Stimulated activated naive B cell treated with anti-CD40 and anti-IgM and Interleukin-4, amounts not matched to agents 10 μg/mL and 1 μg/mL and 100 μg/mL, for 72 hours (primary cell): ENCODE results near the gene DNAJC11.

Source experiments
- ATAC-seq, 2 donors: fragments of 150-1000 bp; cut with Tn5 transposase; replicated peaks; 2 replicates each; pipeline ENCODE4 v1.10.0; 2021; ENCODE audit warnings: moderate library complexity in 1 of 2
- DNase-seq: peaks from one replicate; pipeline ENCODE4 v3.0.0; 2021
- H3K27ac Mint-ChIP-seq: one replicate; pipeline ENCODE4 v1.8.0; 2022; ENCODE audit warnings: mild to moderate bottlenecking, mixed read lengths
- H3K27me3 Mint-ChIP-seq, 2 donors: one replicate each; pipeline ENCODE4 v1.8.0; 2022; ENCODE audit warnings: mixed read lengths in 2 of 2
- H3K36me3 Mint-ChIP-seq, 2 donors: one replicate each; pipeline ENCODE4 v1.8.0; 2022; ENCODE audit warnings: mixed read lengths in 2 of 2, mild to moderate bottlenecking in 1 of 2
- H3K4me1 Mint-ChIP-seq, 2 donors: one replicate each; pipeline ENCODE4 v1.8.0; 2022; ENCODE audit warnings: mixed read lengths in 2 of 2, mild to moderate bottlenecking in 1 of 2
- H3K4me3 Mint-ChIP-seq, 2 donors: one replicate each; pipeline ENCODE4 v1.8.0; 2022; ENCODE audit warnings: mild to moderate bottlenecking in 2 of 2, mixed read lengths in 2 of 2, moderate library complexity in 1 of 2
- H3K9me3 Mint-ChIP-seq, 2 donors: one replicate each; pipeline ENCODE4 v1.8.0; 2022; ENCODE audit warnings: mixed read lengths in 2 of 2, mild to moderate bottlenecking in 1 of 2

The DNAJC11 gene

GRCh38 chr1:6632588-6633514 is 68.8 kb downstream of the DNAJC11 start:
- Mint-ChIP-seq H3K27ac (peak overlapping the region; percentile 69), H3K36me3 (peaks cover 31 to 51% of the 10 kb centered on the region in 2 donors), H3K27me3 (no peaks in the 10 kb centered on the region), H3K4me3 (no peak overlapping the region), H3K4me1 (peaks cover 6 to 12% of the 10 kb centered on the region in 2 donors), H3K9me3 (no peaks in the 10 kb centered on the region)
- ATAC-seq = no peak
- no peak for DNase-seq

GRCh38 chr1:6631058-6631457 is 70.6 kb downstream of the DNAJC11 start:
- Mint-ChIP-seq H3K36me3 (peaks cover 32 to 54% of the 10 kb centered on the region in 2 donors), H3K27me3 (no peaks in the 10 kb centered on the region), H3K9me3 (no peaks in the 10 kb centered on the region), H3K4me3 (no peak overlapping the region), H3K4me1 (peaks cover 19 to 30% of the 10 kb centered on the region in 2 donors), H3K27ac (no peak overlapping the region)
- DNase-seq (no peak), ATAC-seq (no peak)

DNA sequence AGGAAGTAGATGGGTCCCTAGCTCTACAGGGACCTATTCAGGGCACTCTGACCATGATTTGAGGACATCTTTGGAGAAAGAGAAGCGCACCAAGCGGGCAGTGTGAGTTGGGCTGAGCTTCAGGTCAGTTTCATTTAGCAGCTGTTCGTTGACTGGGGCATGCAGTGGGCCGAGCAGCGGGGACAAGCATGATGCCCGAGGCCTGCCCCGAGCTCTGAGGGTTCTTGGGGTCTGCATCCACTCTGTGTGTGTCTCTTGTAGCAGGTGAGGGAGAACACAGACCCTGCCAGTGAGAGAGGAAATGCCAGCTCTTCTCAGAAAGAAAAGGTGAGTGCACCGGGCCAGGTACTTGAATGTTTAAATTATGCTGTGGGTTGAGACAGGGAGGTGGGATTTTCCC is 71.6 kb downstream of the DNAJC11 start:
- H3K4me1 Mint-ChIP-seq = peaks cover 18 to 34% of the 10 kb centered on the region in 2 donors
- H3K27ac Mint-ChIP-seq = peak overlapping the region; percentile 14
- DNase-seq = no peak
- no peaks in the 10 kb centered on the region for H3K27me3 Mint-ChIP-seq
- peaks cover 33 to 49% of the 10 kb centered on the region in 2 donors for H3K36me3 Mint-ChIP-seq
- no peaks in the 10 kb centered on the region for H3K9me3 Mint-ChIP-seq
- ATAC-seq = no peak
- no peak overlapping the region for H3K4me3 Mint-ChIP-seq

DNA sequence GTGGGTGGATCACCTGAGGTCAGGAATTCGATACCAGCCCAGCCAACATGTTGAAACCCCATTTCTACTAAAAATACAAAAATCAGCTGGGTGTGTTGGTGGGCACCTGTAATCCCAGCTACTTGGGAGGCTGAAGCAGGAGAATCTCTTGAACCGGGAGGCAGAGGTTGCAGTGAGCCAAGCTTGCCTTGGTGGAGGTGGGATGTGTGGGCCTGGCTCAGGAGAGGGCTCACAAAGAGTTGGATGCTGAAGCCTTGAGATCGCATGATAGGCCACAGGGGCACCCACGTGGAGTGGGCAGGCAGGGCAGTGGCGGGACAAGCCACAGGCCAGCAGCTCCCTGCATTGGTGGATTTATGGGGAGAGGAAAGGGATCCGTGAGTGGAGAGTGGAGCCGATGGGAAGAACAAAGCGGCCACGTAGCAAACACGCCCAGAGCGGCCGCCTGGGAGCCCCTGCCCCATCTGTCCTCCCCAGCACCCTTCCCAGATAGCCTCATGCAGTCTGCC is 72.6 kb downstream of the DNAJC11 start:
- H3K9me3 Mint-ChIP-seq = no peaks in the 10 kb centered on the region
- H3K4me1 Mint-ChIP-seq = peaks cover 22 to 41% of the 10 kb centered on the region in 2 donors
- H3K36me3 Mint-ChIP-seq = peaks cover 26 to 44% of the 10 kb centered on the region in 2 donors
- ATAC-seq = no peak
- DNase-seq = no peak
- H3K27me3 Mint-ChIP-seq = no peaks in the 10 kb centered on the region
- no peak overlapping the region for H3K4me3 Mint-ChIP-seq
- H3K27ac Mint-ChIP-seq = no peak overlapping the region

DNA sequence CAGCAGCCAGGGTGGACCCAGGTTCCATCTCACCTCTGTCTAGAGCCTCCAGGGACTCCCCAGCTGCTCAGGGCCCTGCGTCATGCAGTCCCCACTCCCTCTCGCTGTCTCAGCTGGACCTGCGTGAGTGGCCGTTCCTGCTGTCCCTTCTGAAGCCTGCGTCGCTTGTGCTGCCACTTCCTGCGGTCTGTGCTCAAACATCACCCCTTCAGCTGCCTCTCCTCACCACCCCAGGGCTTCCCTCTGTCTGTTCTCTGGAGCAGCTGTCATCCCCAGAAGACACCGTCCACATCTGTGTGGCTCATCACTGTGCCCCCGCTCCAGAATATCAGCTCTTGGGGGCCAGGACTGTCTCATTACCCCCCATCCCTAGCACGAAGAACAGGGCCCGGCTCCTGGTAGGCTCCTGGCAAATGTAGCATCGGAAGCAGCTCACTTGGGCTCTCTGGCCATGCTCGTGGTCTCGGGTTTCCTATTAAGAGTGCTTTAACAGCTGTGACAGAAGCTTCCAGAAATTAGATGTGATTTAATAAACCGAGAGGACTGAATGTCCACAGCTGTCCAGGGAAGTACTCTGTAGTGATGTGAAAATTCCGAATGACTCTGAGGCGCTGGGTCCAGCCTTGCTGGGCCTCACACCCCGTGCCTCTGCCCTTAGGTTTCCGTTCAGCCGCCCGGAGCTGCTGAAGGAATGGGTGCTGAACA is 73.6 kb downstream of the DNAJC11 start:
- H3K4me3 Mint-ChIP-seq = peak overlapping the region in 1 of 2 donors; percentile 33
- H3K36me3 Mint-ChIP-seq = peaks cover 26 to 38% of the 10 kb centered on the region in 2 donors
- H3K9me3 Mint-ChIP-seq = no peaks in the 10 kb centered on the region
- H3K27ac Mint-ChIP-seq = peak overlapping the region; percentile 11
- peaks cover 22 to 41% of the 10 kb centered on the region in 2 donors for H3K4me1 Mint-ChIP-seq
- no peak for DNase-seq
- ATAC-seq = no peak
- H3K27me3 Mint-ChIP-seq = no peaks in the 10 kb centered on the region

GRCh38 chr1:6627031-6627430 is 74.6 kb downstream of the DNAJC11 start:
- ATAC-seq (no peak), DNase-seq (no peak)
- Mint-ChIP-seq H3K4me1 (peaks cover 22 to 41% of the 10 kb centered on the region in 2 donors), H3K9me3 (no peaks in the 10 kb centered on the region), H3K27me3 (no peaks in the 10 kb centered on the region), H3K4me3 (peak overlapping the region; percentile 21 to 56), H3K36me3 (peaks cover 25 to 39% of the 10 kb centered on the region in 2 donors), H3K27ac (peak overlapping the region; percentile 47)

DNA sequence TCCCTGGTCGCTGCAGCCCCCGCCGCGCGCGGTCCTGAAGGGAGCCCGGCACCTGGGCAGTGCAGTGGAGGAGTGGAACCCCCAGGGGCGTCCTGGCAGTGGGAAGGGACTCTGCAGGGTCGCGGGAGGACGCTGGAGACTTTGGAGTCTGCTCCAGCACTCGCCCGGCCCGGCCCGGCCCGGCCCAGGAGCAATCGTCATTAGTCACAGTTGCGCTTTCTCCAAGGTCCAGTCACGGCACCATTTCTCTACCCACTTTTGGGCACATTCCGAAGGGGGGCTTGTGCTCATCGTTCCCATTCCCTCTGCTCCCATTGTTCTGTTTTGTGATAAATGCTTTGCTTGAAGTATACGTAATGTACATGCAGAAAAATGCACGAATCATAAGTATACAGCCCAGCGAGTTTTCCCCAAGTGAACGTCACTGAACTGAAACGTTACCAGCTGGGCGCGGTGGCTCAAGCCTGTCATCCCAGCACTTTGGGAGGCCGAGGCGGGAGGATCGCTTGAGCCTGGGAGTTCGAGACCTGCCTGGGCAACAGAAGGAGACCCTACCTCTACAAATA is 75.9 kb downstream of the DNAJC11 start:
- DNase-seq (no peak), ATAC-seq (peak; percentile 54 to 57)
- Mint-ChIP-seq H3K4me3 (peak overlapping the region; percentile 90 to 91), H3K27ac (peak overlapping the region; percentile 93), H3K27me3 (no peaks in the 10 kb centered on the region), H3K9me3 (no peaks in the 10 kb centered on the region), H3K36me3 (peaks cover 24 to 37% of the 10 kb centered on the region in 2 donors), H3K4me1 (peaks cover 22 to 41% of the 10 kb centered on the region in 2 donors)

DNA sequence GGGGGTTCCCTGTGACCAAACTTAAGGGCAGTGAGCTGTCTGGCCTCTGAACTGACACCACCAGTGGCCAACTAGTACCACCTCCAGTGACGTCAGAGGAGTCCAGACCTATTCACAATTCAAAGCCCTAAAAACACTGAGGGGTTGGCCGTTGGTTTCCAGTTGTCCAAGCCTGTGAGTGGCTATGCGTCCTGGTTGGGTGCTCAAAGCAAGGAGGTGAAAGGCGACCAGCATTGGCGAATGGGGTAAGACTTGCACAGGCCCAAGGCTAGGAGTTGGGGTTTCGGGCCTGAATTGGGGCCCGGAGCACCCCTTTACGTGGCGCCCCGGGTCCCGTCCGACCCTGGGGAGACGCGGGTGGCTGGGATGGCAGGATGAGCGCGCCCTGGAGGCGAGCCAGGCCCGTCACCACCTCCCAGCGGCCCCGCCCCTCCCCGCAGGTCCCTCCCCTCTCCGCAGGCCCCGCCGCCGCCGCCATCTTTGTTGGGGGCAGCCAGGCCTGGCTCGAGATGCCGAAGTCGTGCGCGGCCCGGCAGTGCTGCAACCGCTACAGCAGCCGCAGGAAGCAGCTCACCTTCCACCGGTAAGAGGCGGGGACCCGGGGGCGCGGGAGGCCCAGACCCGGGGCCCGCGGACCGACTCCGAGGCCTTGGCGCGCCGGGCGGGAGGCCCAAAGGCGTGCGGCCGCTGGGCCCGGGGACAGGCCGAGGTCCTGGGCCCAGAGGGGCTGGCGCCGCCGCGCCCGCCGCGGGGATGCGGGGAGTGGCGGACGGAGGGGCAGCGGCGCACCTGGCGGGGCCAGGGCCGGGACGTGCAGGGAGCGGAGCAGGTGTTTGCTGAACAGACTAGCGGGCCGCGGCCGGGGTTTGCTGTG is 76.7 kb downstream of the DNAJC11 start, which contains the start of gene THAP3:
Gene THAP3, plus strand, starts transcription at position 159 of the 874 bp plus-strand sequence. Its CDS starts 351 bp downstream, at position 510.
- H3K27ac Mint-ChIP-seq = peak within 1 kb of the TSS; percentile 95
- H3K4me1 Mint-ChIP-seq = peaks cover 22 to 41% of the 10 kb centered on the region in 2 donors
- H3K9me3 Mint-ChIP-seq = no peaks in the 10 kb centered on the region
- ATAC-seq (peak; percentile 93 to 96), DNase-seq (peak; percentile 74)
- no peaks in the 10 kb centered on the region for H3K27me3 Mint-ChIP-seq
- H3K4me3 Mint-ChIP-seq = peak within 1 kb of the TSS; percentile 90 to 91
- peaks cover 30 to 39% of the 10 kb centered on the region in 2 donors for H3K36me3 Mint-ChIP-seq

DNA sequence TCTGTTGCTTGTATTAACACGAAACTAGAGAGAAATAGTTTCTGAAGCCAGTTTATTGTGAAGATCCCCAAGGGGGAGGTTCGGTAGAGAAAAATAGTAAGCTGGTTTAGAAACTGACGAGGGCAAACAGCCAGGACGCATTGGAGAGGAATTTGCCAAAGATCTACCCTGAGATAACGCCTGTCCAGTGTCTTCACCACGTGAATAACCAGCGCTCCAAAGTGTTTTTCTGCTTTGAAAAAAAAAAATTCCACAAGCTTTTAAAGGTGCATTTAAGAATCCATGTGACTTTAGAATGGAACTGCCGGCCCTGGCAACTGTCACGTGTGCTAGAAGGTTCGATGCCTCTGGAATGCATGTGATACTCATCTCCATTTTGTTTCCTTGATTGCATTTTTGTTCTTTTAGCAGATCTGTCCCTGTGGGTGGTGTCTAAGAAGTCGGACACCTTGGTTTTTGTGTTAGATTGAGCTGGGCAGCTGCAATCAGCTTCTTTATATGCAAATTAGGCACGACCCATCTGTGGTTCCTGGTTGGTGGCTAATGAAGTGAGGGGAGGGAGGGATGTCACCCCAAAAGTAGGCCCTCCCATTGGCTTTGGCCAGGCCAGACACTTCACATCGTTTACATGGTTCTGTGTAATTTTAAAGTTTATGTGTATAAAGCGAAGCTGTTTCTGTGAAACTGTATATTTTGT is 78.2 kb downstream of the DNAJC11 start:
- Mint-ChIP-seq H3K4me1 (peaks cover 19 to 37% of the 10 kb centered on the region in 2 donors), H3K36me3 (peaks cover 31 to 40% of the 10 kb centered on the region in 2 donors), H3K27ac (no peak overlapping the region), H3K9me3 (no peaks in the 10 kb centered on the region), H3K4me3 (no peak overlapping the region), H3K27me3 (no peaks in the 10 kb centered on the region)
- DNase-seq (no peak), ATAC-seq (no peak)

DNA sequence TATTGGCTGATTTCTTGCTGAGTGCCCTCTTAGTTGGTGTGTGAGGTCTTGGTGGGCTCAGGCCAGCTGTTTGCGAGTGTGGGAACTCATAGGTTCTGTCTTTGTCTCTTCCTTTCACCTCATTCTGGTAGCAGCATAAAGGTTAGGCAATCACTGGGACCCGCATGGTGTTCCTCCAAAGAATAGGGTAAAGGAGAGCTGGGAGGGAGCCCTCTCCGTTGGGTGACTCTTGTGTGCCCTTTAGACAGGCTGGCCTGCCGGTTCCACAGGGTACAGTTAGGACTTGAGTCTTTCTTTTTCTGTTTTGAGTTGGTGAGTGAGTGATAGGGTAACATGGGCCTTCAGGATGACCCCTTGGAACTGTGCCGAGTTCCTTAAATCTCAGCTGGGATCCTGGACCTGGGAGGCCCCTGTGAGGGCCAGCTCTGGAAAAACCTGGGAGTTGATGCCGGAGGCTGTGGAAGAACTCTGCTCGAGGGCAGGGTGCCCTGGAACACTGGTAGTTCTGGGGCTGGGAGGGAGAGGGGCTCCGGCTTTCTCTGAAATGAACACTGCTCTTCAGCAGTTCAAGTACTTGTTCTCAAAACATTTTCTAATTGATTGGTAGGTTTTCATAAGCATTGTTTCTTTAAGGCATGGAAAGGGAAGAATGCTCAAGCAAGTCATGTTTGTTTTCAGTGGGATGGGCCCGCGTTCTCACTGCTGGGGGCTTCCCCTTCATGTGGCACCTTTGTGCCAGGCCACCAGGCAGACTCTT is 79.0 kb downstream of the DNAJC11 start:
- H3K36me3 Mint-ChIP-seq = peaks cover 24 to 34% of the 10 kb centered on the region in 2 donors
- peaks cover 14 to 32% of the 10 kb centered on the region in 2 donors for H3K4me1 Mint-ChIP-seq
- no peak overlapping the region for H3K27ac Mint-ChIP-seq
- H3K9me3 Mint-ChIP-seq = no peaks in the 10 kb centered on the region
- no peak for DNase-seq
- no peak overlapping the region for H3K4me3 Mint-ChIP-seq
- no peaks in the 10 kb centered on the region for H3K27me3 Mint-ChIP-seq
- ATAC-seq = no peak

- Mint-ChIP-seq H3K27ac (no peak overlapping the region), H3K4me3 (no peak overlapping the region), H3K4me1 (peaks cover 9 to 24% of the 10 kb centered on the region in 2 donors), H3K27me3 (no peaks in the 10 kb centered on the region), H3K9me3 (no peaks in the 10 kb centered on the region), H3K36me3 (peaks cover 18 to 26% of the 10 kb centered on the region in 2 donors)
- ATAC-seq = no peak
- DNase-seq = no peak
Observed at GRCh38 chr1:6621429-6622391, 79.9 kb downstream of the DNAJC11 start.
